Effector memory CD8-positive, alpha-beta T cell (primary cell): ENCODE results near the gene PLXDC2.

Experiments used
- ATAC-seq: fragments of 150-1000 bp; cut with Tn5 transposase; replicated peaks from 2 replicates; pipeline ENCODE4 v1.10.0; 2021; ENCODE audit warnings: mild to moderate bottlenecking, moderate library complexity
- DNase-seq, 3 experiments: peaks; one replicate each; pipeline ENCODE4 v3.0.0; 2021
- H3K27ac Mint-ChIP-seq, 2 donors: one replicate each; pipeline ENCODE4 v1.8.0; 2022; ENCODE audit warnings: mild to moderate bottlenecking in 2 of 2, mixed read lengths in 2 of 2, moderate library complexity in 2 of 2
- H3K27me3 Mint-ChIP-seq, 2 donors: one replicate each; pipeline ENCODE4 v1.8.0; 2022; ENCODE audit warnings: mixed read lengths in 2 of 2
- H3K36me3 Mint-ChIP-seq: one replicate; pipeline ENCODE4 v1.8.0; 2022; ENCODE audit warnings: mild to moderate bottlenecking, moderate library complexity, mixed read lengths; ENCODE audit not compliant: insufficient read depth
- H3K4me1 Mint-ChIP-seq, 2 donors: one replicate each; pipeline ENCODE4 v1.8.0; 2022; ENCODE audit warnings: low read depth in 2 of 2, mixed read lengths in 2 of 2
- H3K4me3 Mint-ChIP-seq, 2 donors: one replicate each; pipeline ENCODE4 v1.8.0; 2022; ENCODE audit warnings: mild to moderate bottlenecking in 2 of 2, mixed read lengths in 2 of 2, moderate library complexity in 2 of 2
- H3K9me3 Mint-ChIP-seq, 2 donors: one replicate each; pipeline ENCODE4 v1.8.0; 2022; ENCODE audit warnings: mixed read lengths in 2 of 2

PLXDC2 gene

DNA sequence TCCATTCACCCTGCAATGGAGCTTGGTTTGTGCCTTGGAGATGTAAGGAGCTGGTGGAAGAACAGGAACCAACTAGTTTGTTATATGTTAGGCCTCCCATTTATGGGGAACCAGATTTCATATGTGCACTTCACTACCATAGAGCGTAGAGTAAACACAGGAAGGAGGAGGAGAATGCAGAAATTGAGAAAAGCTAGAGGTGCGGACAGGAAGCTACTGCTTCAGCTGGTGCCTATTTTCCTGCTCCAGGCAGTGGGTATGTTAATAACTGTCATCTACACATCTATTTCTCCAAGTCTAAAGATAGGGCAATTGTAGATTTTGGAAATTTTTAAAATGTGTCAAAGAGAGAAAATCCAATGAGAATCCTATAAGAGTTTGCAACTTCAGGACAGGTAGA lies 482.2 kb downstream of the PLXDC2 start:
- ATAC-seq (no peak), DNase-seq (no peak)
- H3K36me3 Mint-ChIP-seq, result no peaks in the 10 kb centered on the region
- no peaks in the 10 kb centered on the region for H3K27me3 Mint-ChIP-seq
- no peak overlapping the region for H3K27ac Mint-ChIP-seq
- no peaks in the 10 kb centered on the region for H3K4me1 Mint-ChIP-seq
- H3K9me3 Mint-ChIP-seq, result peaks cover 13 to 16% of the 10 kb centered on the region in 2 donors
- no peak overlapping the region for H3K4me3 Mint-ChIP-seq

DNA sequence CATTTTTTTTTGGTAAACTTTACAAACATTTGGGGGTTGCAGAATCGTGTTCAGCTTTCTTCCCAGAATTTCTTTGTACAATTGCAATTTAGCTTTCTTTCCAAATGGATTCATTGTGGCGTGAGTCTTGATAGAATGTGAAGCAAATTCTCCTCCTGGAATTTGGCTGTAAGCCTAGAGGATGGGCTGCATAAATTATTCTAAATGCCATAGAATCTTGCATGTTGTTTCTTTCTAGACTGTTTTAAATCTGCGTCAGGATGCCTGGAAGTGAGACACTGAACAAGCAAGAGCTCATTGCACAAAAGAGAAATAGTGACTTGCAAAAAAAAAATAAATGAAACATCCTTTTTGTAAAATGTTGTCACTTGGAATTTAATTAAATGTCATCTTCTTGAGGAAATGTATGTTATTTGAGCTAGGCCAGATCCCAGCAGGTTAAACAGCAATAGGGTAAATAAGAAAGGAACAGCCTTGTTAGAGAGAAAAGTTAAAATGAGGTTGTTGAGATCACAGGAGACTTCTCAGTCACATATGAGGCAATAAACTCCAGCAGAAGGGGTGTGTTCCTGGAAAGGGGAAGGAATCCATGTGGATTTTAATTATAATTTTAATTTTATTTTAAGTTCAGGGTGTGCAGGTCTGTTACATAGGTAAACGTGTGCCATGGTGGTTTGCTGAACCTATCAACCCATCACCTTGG lies 483.0 kb downstream of the PLXDC2 start:
- Mint-ChIP-seq H3K4me3 (no peak overlapping the region), H3K36me3 (no peaks in the 10 kb centered on the region), H3K27me3 (no peaks in the 10 kb centered on the region), H3K27ac (no peak overlapping the region), H3K9me3 (peaks cover 13 to 16% of the 10 kb centered on the region in 2 donors), H3K4me1 (no peaks in the 10 kb centered on the region)
- no peak for DNase-seq
- no peak for ATAC-seq

DNA sequence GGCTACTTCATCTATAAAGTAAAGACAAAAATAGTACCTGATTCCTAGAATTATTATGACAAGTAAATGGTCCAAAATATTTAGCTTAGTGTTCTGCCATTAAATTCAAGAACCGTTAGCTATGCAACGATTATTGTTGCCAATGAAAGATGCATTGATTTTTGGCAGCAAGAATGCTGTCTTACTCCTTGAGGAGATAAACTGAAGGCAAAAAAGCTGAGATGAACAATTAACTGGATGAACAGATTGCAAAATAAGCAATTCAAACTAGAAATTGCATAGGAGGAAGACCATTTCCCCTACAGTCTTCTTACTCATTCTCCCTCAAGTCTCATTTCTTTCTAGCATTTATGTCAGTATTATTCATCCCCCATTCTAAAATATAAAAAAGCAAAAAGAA lies 484.5 kb downstream of the PLXDC2 start:
- DNase-seq (no peak), ATAC-seq (no peak)
- Mint-ChIP-seq H3K27ac (no peak overlapping the region), H3K36me3 (no peaks in the 10 kb centered on the region), H3K4me3 (no peak overlapping the region), H3K4me1 (no peaks in the 10 kb centered on the region), H3K27me3 (no peaks in the 10 kb centered on the region), H3K9me3 (peaks cover 13 to 15% of the 10 kb centered on the region in 2 donors)

DNA sequence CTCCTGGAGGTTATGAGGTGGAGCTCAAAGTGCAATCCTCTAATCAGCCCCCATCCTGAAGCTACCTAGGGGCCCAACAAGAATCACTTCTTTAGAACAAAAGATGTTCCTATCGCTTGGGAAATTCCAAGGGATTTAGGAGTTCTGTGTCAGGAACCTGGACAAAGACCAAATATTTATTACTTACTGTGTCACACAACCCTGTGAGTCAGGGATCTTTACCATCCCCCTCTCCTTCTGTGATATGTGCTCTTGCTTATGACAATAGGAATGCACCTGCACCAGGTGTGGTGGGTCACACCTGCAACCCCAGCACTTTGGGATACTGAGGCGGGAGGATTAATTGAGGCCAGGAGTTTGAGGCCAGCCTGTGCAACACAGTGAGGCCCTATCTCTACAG lies 485.8 kb downstream of the PLXDC2 start:
- H3K9me3 Mint-ChIP-seq, result peaks cover 9 to 10% of the 10 kb centered on the region in 2 donors
- no peak for ATAC-seq
- no peaks in the 10 kb centered on the region for H3K36me3 Mint-ChIP-seq
- no peak overlapping the region for H3K4me3 Mint-ChIP-seq
- H3K4me1 Mint-ChIP-seq, result no peaks in the 10 kb centered on the region
- DNase-seq, result no peak
- no peak overlapping the region for H3K27ac Mint-ChIP-seq
- no peaks in the 10 kb centered on the region for H3K27me3 Mint-ChIP-seq

DNA sequence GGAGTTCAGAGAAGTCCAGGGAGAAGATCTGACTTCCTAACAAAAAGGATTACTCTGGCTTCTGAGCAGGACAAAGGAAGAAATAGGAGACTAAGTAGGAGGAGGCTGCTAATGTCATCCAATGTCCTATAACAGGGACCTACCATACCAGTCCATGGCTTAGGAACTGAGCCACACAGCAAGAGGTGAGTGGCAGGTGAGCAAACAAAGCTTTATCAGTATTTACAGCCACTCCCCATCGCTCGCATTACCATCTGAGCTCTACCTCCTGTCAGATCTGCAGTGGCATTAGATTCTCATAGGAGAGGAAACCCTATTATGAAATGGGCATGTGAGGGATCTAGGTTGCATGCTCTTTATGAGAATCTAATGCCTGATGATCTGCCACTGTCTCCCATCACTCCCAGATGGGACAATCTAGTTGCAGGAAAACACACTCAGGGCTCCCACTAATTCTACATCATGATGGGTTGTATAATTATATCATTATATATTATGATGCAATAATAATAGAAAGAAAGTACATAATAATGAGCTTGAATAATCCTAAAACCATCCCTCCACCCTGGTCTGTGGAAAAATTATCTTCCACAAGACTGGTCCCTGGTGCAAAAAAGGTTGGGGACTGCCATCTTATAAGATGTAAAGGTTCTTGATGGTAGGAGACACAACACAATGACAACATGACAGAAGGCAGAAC lies 487.4 kb downstream of the PLXDC2 start:
- H3K4me3 Mint-ChIP-seq, result no peak overlapping the region
- H3K27me3 Mint-ChIP-seq, result no peaks in the 10 kb centered on the region
- H3K36me3 Mint-ChIP-seq, result no peaks in the 10 kb centered on the region
- H3K27ac Mint-ChIP-seq, result no peak overlapping the region
- H3K4me1 Mint-ChIP-seq, result no peaks in the 10 kb centered on the region
- DNase-seq (no peak), ATAC-seq (no peak)
- H3K9me3 Mint-ChIP-seq, result peaks cover under 1 to 10% of the 10 kb centered on the region in 2 donors

DNA sequence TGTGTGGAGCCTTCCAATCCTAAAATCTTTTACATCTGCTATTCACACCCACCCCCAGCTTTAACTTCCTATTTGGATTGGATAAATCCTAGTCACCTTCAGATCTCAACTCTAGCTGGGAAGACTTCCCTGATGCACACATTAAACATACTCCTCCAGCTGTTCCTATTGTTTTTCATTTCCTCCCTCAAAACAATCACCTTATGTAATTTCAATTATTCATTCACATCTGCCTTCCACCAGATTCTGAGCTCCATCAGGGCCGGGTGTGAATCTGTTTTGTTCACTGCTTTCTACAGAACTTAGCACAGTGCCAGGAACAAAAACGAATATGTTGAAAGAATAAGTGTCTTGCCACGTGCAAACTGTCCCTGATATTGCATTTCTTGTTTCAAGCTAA lies 497.4 kb downstream of the PLXDC2 start:
- H3K36me3 Mint-ChIP-seq, result no peaks in the 10 kb centered on the region
- H3K9me3 Mint-ChIP-seq, result peaks cover 7 to 9% of the 10 kb centered on the region in 2 donors
- DNase-seq, result no peak
- ATAC-seq, result no peak
- no peak overlapping the region for H3K27ac Mint-ChIP-seq
- H3K4me3 Mint-ChIP-seq, result no peak overlapping the region
- H3K4me1 Mint-ChIP-seq, result no peaks in the 10 kb centered on the region
- no peaks in the 10 kb centered on the region for H3K27me3 Mint-ChIP-seq

DNA sequence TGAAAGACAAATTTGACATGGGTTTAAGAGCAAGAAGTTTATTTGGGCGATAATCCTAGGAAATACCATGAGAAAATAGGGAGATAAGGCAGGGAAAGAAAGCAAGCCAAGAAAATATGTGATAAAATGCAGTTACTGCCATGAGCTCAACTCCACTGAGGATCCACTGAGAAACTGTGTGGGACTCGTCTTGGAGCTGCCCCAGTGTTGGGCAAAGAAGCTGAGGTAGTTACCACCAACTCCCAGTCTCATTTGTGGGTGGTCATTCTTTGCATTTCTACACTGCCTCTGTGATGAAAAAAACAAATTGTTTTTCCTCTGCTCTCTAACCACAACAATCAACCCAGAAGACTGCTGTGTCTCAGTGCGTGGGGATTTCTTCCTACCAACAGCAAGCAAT lies 498.2 kb downstream of the PLXDC2 start:
- Mint-ChIP-seq H3K4me3 (no peak overlapping the region), H3K4me1 (no peaks in the 10 kb centered on the region), H3K27ac (no peak overlapping the region), H3K9me3 (peaks cover 6 to 7% of the 10 kb centered on the region in 2 donors), H3K27me3 (no peaks in the 10 kb centered on the region), H3K36me3 (no peaks in the 10 kb centered on the region)
- DNase-seq (no peak), ATAC-seq (no peak)

DNA sequence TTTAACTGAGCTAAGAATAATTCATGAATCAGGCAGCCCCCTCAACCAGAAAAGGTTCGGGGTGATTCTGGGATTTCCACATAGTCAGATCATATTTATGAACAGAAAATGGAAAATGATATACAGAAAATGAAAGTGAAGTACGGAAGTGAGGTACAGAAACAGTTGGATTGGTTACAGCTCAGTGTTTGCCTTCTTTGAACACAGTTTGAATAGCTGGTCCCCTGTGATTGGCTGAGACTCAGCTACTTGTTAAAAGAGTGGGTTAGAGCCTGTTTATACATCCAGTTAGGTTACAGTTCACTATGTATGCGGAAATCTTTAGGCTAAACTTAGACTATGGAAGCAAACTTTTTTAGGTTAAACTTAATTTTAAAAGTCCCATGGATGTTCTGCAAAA lies 511.7 kb downstream of the PLXDC2 start:
- Mint-ChIP-seq H3K27me3 (no peaks in the 10 kb centered on the region), H3K4me3 (no peak overlapping the region), H3K27ac (no peak overlapping the region), H3K4me1 (no peaks in the 10 kb centered on the region), H3K36me3 (no peaks in the 10 kb centered on the region), H3K9me3 (peaks cover 5 to 17% of the 10 kb centered on the region in 2 donors)
- ATAC-seq (no peak), DNase-seq (no peak)

DNA sequence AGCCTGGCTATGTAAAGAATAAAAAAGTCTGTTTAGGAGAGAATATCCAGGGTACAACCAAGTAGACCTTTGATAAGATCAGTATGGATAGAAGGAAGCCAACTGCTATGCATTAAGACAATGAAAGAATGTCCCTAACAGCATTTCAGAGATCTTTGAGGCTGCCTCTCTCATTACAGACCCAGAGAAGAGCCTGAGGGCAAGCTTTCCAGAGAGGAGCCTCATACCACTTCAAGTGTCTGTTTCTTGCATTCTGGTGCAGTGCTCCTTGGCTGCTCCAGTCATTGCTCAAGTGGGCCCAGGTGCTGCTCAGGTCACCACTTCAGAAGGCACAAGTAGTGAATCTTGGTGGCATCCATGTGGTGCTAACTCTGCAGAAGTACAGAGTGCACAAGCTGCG lies 514.0 kb downstream of the PLXDC2 start:
- ATAC-seq, result no peak
- Mint-ChIP-seq H3K27ac (no peak overlapping the region), H3K36me3 (no peaks in the 10 kb centered on the region), H3K4me3 (no peak overlapping the region), H3K27me3 (no peaks in the 10 kb centered on the region), H3K9me3 (peaks cover 5 to 33% of the 10 kb centered on the region in 2 donors), H3K4me1 (no peaks in the 10 kb centered on the region)
- DNase-seq, result no peak

DNA sequence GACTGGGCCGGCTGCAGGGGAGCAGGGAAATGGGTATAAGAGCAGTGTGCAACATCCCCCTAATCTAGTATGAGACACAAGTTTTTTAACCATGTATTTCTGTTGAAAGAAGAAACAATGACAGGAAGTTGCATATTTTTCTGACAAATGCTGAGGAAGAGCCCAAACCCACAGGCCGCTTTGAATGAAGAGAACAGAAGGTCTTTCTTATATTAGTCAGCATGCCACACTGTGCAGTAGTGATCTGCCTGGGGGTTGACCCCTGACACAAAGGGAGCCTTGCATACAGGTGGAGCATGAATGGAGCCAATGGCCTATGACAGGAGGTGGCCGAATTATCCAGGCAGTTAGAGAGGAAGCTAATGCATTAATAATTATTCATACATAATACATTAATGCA lies 518.3 kb downstream of the PLXDC2 start:
- no peaks in the 10 kb centered on the region for H3K27me3 Mint-ChIP-seq
- peaks cover 6 to 46% of the 10 kb centered on the region in 2 donors for H3K9me3 Mint-ChIP-seq
- no peak overlapping the region for H3K27ac Mint-ChIP-seq
- no peaks in the 10 kb centered on the region for H3K36me3 Mint-ChIP-seq
- no peaks in the 10 kb centered on the region for H3K4me1 Mint-ChIP-seq
- no peak overlapping the region for H3K4me3 Mint-ChIP-seq
- no peak for ATAC-seq
- DNase-seq, result no peak
